AG09319 (cell line): ENCODE measurements around the gene ADD3.
"Not testable (repeated sequence)": the region's sequence is repeated elsewhere in the genome, so short reads cannot be mapped to it uniquely, and the experiment has no call there.

Experiments
- DNase-seq: peaks from one replicate; pipeline ENCODE4 v3.0.0-alpha.2; 2010; ENCODE audit warnings: low read depth; ENCODE audit errors: extremely low read depth
- TF ChIP-seq, protein P1 (sequence below): IDR thresholded peaks from 2 replicates; pipeline ENCODE4 v1.5.1; 2011; ENCODE audit warnings: low read depth, mild to moderate bottlenecking, inconsistent platforms, low read length, moderate library complexity

The ADD3 gene

DNA sequence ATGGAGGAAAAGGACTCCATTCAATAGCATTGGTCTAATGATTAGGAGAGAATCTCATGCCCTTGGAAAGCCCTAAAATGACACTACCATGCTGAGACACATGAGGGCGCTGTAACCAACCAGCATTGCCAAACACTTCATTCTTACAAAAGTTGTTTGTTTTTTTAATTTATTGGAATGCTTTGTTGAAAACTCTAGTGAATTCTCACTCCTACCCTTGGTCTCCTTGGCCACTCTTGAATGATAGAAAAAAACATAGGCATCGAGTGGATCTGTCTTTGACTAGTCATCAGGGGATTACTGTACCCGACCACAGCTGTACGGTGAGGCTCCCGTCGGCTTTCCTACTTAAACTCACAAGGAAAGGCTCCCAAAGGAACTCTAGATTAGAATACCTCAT lies 29.3 kb upstream of the ADD3 start:
- DNase-seq: no peak
- TF ChIP-seq, protein P1, sequence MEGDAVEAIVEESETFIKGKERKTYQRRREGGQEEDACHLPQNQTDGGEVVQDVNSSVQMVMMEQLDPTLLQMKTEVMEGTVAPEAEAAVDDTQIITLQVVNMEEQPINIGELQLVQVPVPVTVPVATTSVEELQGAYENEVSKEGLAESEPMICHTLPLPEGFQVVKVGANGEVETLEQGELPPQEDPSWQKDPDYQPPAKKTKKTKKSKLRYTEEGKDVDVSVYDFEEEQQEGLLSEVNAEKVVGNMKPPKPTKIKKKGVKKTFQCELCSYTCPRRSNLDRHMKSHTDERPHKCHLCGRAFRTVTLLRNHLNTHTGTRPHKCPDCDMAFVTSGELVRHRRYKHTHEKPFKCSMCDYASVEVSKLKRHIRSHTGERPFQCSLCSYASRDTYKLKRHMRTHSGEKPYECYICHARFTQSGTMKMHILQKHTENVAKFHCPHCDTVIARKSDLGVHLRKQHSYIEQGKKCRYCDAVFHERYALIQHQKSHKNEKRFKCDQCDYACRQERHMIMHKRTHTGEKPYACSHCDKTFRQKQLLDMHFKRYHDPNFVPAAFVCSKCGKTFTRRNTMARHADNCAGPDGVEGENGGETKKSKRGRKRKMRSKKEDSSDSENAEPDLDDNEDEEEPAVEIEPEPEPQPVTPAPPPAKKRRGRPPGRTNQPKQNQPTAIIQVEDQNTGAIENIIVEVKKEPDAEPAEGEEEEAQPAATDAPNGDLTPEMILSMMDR: peak; percentile 74

DNA sequence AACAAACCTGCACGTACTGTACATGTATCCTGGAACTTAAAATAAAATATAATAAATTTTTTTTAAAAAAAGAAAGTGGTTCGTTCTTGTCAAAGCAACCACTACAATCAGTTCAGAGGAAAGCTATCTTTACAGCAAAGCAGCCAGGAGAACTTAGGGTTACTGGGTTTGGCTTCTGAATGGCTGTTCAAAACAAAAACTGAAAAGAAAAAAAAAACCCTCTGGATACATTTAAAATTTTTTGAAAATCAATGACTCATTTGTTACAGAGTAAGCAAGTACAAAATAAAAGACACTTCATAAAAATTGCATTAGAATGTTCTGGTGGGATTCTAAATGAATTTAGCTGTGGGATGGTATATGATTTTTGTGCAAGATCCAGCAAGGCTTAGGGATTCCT lies 28.6 kb upstream of the ADD3 start:
- TF ChIP-seq, protein P1: no peak
- no peak for DNase-seq

DNA sequence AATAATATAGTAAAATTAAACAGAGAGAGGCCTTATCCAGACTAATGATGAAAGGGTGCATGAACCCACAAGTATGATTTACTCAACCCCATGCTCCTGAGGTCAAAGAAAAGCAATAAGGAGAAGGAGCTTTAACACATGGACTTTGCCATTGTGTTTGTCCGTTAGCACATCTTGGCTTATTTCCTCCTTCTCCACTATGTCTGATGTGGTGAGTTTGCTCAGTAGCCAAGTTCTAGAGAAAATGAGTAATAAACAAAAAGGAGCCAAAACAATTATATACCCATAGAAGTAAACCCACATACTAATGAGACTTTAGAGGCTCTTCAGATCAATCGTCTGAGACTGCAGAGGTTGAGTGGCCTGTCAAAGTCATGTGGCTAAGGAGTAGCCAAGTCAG lies 26.1 kb upstream of the ADD3 start:
- no peak for DNase-seq
- TF ChIP-seq, protein P1: no peak

DNA sequence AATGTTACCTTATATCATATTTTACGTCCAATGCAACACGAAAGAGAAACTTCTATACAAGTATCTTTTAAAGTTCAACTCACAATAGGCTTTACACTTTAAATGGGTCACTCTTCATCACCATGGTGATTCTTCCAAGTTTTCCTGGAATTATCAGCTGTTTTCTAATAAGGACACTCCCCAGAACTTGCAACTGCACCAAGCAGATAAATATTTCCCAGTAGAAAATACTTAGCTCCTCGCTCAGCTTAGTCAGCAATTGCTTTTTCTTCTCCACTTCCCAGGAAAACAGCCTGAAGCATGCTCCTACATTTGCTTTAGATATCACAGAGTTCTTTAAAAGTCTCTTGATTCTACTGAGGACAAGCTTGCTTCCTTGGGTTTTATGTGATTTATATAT lies 25.7 kb upstream of the ADD3 start:
- TF ChIP-seq, protein P1: no peak

DNA sequence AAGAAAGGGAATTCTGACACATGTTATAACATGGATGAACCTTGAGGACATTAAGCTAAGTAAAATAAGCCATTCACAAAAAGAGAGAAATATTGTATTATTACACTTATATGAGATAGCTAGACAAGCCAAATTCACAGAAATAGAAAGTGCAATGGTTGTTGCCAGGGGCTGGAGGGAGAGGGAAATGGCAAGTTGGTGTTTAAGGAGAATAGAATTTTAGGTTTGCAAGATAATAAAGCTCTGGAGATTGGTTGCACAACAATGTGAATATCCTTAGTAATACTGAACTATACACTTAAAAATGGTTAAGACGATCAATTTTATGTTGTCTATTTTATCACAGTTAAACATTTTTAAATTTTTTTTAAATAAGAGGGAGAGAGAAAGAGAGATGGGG lies 25.0 kb upstream of the ADD3 start:
- TF ChIP-seq, protein P1: no peak
- no peak for DNase-seq

More for the DNA sequence above, 25.7 kb upstream of the ADD3 start:
- DNase-seq: no peak

DNA sequence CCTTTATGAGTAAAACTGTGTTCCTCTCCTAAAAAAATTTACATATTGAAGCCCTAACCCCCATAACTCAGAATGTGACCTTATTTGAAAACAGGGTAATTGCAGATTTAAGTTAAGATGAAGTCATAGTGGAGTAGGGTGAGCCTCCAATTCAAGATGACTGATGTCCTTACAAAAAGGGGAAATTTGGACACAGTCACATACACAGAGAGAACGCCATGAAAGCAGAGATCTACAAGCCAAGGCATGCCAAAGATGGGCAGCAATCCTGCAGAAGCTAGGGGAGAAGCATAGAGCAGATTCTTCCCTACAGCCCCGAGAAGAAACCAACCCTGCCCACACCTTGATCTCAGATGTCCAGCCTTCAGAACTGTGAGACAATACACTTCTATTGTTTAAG lies 23.8 kb upstream of the ADD3 start:
- no peak for DNase-seq
- TF ChIP-seq, protein P1: no peak

DNA sequence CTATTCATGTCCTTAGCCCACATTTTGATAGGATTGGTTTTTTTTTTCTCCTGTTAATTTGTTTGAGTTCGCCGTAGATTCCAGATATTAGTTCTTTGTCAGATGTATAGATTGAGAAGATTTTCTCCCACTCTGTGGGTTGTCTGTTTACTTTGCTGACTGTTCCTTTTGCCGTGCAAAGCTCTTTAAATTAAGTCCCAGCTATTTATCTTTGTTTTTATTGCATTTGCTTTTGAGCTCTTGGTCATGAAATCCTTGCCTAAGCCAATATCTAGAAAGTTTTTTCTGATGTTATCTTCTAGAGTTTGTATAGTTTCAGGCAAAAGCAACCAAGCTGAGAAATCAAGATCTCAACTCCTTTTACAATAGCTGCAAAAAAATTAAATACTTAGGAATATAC lies 22.0 kb upstream of the ADD3 start:
- not testable (repeated sequence) for DNase-seq

DNA sequence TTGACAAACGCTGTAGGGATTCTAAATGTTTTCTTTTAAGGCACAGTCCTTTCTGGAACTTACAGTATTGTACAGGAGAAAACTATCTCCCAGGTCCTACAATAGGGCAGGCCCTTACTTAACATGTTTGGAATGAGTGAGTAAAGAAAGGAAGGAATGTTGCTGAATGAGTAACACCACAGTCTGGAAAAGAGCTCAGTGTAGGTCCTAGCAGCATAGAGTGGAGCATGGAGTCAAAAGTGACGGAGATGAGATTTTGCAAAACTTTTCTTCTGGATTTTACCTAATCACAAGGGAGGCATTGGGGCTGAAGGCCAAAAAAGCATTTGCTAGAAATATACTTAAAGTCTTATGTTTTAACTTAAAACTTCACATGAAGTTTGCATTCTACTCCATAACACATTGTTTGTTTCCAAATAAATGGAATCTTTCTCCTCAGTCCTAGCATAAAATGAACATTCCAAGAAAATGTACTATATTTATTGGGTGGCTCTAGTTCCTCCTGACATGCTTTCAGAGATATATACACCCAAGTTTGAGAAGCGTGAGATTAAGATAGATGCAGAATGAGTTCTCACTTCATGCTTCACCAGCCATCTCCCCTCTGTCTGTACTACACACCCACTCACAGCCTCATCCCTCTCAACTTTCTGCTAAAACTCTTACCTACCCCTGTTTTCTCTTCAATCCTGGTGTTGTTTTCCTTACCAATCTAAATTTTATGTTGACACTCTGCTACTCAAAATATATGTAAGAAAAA lies 20.2 kb upstream of the ADD3 start:
- TF ChIP-seq, protein P1: no peak
- DNase-seq: no peak
